Measurements from ENCODE around the gene ETNK2. TPM values are rescaled to one million over a fixed set of nuclear protein-coding genes. Genes with fewer than 3 reads are reported as not detected.

The ETNK2 gene
- total RNA-seq, 6 donors from 2014 or later: 3.2 to 8.9 (median 6.0) TPM; not detected in 1

DNA sequence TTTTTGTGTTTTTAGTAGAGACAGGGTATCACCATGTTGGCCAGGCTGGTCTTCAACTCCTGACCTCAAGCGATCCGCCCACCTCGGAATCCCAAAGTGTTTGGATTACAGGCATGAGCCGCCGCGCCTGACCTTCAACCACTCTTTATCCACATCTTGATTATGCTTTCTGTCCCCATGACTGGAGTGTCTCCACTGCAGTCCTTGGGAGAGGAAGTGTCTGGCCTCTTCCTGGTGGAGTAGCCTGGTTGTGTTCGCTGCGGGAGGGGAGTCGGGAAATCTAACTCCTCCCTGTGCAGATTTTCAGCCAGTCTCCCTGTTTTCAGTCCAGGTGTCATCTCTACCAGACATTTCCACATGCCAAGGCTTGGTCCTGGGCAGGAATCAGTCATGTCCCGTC lies 34.8 kb upstream of the ETNK2 start:
- DNase-seq: no peak
- ATAC-seq (ENCODE audit: low FRiP score in 2 of 2): no peak
- Histone ChIP-seq H3K4me1 (peaks cover 0 to 12% (median 3%) of the 10 kb centered on the region in 4 donors), H3K9me3 (no peaks in the 10 kb centered on the region), H3K27me3 (peaks cover 0 to 6% (median 2%) of the 10 kb centered on the region in 4 donors), H3K36me3 (no peaks in the 10 kb centered on the region), H3K4me3 (no peak overlapping the region), H3K27ac (no peak overlapping the region)
- TF ChIP-seq, protein P1, sequence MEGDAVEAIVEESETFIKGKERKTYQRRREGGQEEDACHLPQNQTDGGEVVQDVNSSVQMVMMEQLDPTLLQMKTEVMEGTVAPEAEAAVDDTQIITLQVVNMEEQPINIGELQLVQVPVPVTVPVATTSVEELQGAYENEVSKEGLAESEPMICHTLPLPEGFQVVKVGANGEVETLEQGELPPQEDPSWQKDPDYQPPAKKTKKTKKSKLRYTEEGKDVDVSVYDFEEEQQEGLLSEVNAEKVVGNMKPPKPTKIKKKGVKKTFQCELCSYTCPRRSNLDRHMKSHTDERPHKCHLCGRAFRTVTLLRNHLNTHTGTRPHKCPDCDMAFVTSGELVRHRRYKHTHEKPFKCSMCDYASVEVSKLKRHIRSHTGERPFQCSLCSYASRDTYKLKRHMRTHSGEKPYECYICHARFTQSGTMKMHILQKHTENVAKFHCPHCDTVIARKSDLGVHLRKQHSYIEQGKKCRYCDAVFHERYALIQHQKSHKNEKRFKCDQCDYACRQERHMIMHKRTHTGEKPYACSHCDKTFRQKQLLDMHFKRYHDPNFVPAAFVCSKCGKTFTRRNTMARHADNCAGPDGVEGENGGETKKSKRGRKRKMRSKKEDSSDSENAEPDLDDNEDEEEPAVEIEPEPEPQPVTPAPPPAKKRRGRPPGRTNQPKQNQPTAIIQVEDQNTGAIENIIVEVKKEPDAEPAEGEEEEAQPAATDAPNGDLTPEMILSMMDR (IDR thresholded peaks at IDR 0.05): no peak
- TF ChIP-seq POLR2A (IDR thresholded peaks at IDR 0.05) (no peak), POLR2AphosphoS5 (IDR thresholded peaks at IDR 0.05) (no peak), EP300 (IDR thresholded peaks at IDR 0.05) (no peak)
- 66 to 73% methylated on average over 10 of the region's 10 CpGs for WGBS, 2 donors

DNA sequence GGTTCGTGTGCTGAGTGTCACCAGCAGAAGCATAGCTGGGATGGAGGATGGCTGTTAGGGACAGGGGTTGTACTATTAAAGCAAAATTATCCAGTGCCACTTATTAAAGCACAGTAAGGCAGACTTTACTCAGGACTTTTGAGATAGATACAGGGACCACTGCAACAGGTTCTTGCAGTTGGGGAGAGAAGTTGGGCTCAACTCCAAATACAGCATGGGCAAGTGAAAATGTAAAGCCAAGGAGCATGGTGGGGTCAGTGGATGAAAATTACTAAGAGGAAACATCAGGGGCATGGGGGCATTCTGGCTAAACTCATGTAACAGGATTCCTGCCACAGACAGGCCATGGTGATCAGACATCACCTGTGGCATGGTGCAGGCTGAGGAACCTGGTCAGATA lies 29.3 kb upstream of the ETNK2 start:
- Histone ChIP-seq H3K27me3 (no peaks in the 10 kb centered on the region), H3K9me3 (no peaks in the 10 kb centered on the region), H3K36me3 (no peaks in the 10 kb centered on the region), H3K4me1 (no peaks in the 10 kb centered on the region), H3K27ac (no peak overlapping the region), H3K4me3 (no peak overlapping the region)
- DNase-seq (no peak), ATAC-seq (ENCODE audit: low FRiP score in 2 of 2) (no peak)
- TF ChIP-seq POLR2A (IDR thresholded peaks at IDR 0.05): no peak
- TF ChIP-seq EP300 (IDR thresholded peaks at IDR 0.05): no peak
- TF ChIP-seq, protein P1 (IDR thresholded peaks at IDR 0.05): no peak
- no peak for TF ChIP-seq POLR2AphosphoS5 (IDR thresholded peaks at IDR 0.05)
- 53 to 56% methylated on average over 1 of the region's 1 CpG for WGBS, 2 donors

DNA sequence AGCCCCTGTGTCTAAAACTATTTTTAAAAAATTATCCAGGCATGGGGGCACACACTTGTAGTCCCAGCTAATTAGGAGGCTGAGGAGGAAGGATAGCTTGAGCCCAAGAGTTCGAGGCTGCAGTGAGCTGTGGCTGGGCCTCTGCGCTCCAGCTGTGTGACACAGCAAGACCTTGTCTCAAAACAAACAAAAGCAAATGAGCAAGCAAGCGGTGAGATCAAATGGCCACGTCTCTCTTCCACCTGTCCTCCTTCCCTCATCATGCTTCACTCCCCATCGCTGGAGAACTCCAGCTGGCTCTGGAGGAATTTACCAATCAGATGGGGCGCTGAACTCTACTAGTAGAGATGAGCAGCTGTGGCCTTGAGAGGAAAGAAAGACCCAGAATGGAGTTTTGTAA lies 28.3 kb upstream of the ETNK2 start:
- Histone ChIP-seq H3K4me3 (no peak overlapping the region), H3K27ac (no peak overlapping the region), H3K4me1 (no peaks in the 10 kb centered on the region), H3K9me3 (no peaks in the 10 kb centered on the region), H3K27me3 (no peaks in the 10 kb centered on the region), H3K36me3 (no peaks in the 10 kb centered on the region)
- WGBS, 2 donors: 77 to 79% methylated on average over 6 of the region's 6 CpGs
- DNase-seq (no peak), ATAC-seq (ENCODE audit: low FRiP score in 2 of 2) (no peak)
- TF ChIP-seq EP300 (IDR thresholded peaks at IDR 0.05): no peak
- TF ChIP-seq POLR2AphosphoS5 (IDR thresholded peaks at IDR 0.05): no peak
- TF ChIP-seq, protein P1 (IDR thresholded peaks at IDR 0.05): no peak
- TF ChIP-seq POLR2A (IDR thresholded peaks at IDR 0.05): no peak

DNA sequence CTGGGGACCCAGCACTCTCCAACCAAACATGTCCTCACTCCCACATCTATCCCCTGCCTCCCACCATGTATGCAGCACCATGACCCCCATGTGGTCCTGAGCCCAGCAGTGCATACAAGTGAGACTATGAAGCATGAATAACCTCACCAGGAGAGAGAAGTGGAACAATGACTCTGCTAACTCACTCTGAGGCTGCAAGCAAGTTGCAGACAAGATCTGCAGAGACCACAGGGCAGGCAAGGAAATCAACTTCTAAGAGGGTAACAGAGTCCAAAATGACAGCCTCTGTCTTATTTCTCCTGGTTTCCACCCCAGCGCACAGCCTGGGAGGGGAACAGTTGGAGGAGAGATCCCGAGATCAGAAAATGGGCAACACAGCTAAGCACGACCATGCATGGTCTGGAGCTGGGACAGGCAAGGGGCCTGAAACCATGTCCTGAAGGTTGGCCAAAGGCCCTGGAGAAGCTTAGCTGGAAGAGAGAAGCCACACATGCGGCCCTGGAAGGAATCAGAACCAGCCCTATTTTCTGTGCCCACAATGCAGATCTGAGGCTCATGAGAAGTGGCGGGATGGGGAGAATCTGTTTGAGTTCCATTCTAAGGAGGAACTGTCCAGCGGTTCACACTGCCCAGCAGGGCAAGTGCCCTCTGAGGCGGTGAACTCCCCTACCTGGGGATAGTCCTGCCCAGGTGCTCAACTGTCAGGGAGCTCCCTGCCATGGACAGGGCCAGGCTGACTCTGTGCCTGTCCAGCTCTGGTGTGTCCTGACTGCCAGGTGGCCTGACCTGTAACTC lies 26.8 kb upstream of the ETNK2 start:
- Histone ChIP-seq H3K9me3 (no peaks in the 10 kb centered on the region), H3K4me3 (no peak overlapping the region), H3K36me3 (no peaks in the 10 kb centered on the region), H3K27me3 (no peaks in the 10 kb centered on the region), H3K27ac (no peak overlapping the region), H3K4me1 (no peaks in the 10 kb centered on the region)
- ATAC-seq (ENCODE audit: low FRiP score in 2 of 2) (peak in 1 of 2 donors; percentile 20), DNase-seq (no peak)
- 82 to 84% methylated on average over 4 to 7 of the region's 7 CpGs for WGBS, 2 donors
- TF ChIP-seq POLR2A (IDR thresholded peaks at IDR 0.05) (no peak), EP300 (IDR thresholded peaks at IDR 0.05) (no peak), POLR2AphosphoS5 (IDR thresholded peaks at IDR 0.05) (no peak)
- TF ChIP-seq, protein P1 (IDR thresholded peaks at IDR 0.05): no peak

DNA sequence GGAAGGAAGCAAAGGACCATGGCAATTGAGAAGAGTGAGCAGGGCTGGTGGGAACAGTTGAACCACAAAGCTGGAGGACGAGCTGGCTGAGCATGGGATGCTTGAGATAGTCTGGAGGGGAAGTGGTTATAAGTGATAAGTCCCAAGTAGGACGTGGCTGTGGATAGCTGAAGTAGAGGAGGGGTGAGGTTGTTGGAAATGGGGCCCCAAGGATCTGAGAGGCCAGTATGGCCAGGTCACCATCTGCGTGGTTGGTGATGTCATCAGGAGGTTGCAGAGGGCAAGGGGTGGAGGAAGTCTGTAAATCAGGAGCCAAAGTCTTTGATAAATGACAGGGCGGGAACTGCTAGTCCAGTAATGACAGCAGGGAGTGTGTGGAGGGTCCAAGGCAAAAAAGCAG lies 25.3 kb upstream of the ETNK2 start:
- Histone ChIP-seq H3K27ac (no peak overlapping the region), H3K36me3 (no peaks in the 10 kb centered on the region), H3K27me3 (no peaks in the 10 kb centered on the region), H3K4me1 (no peaks in the 10 kb centered on the region), H3K9me3 (no peaks in the 10 kb centered on the region), H3K4me3 (no peak overlapping the region)
- TF ChIP-seq EP300 (IDR thresholded peaks at IDR 0.05) (no peak), POLR2A (IDR thresholded peaks at IDR 0.05) (no peak), POLR2AphosphoS5 (IDR thresholded peaks at IDR 0.05) (no peak)
- TF ChIP-seq, protein P1 (IDR thresholded peaks at IDR 0.05): no peak
- WGBS, 2 donors: 46 to 50% methylated on average over 4 of the region's 4 CpGs
- no peak for DNase-seq
- no peak for ATAC-seq (ENCODE audit: low FRiP score in 2 of 2)

Measured in upper lobe of left lung (tissue), 6 donors.